Esophagus muscularis mucosa (tissue), 4 donors: ENCODE results near the gene CD300E. TPM values are rescaled to one million over a fixed set of nuclear protein-coding genes. Genes with fewer than 3 reads are reported as not detected.

Experiments
- DNase-seq: peaks from one replicate; pipeline ENCODE4 v3.0.0-alpha.2; 2017; ENCODE audit errors: extremely low spot score
- H3K27ac ChIP-seq, 4 donors: fragments of 200-600 bp; sonication (generic); replicated peaks in 1 of 4; 1 replicate in 3 of 4; 2 replicates in 1 of 4; pipeline ENCODE4 v1.5.1; 2016 to 2019; ENCODE audit warnings: mild to moderate bottlenecking in 1 of 4
- H3K27me3 ChIP-seq, 4 donors: fragments of 200-600 bp; sonication (generic); one replicate each; pipeline versions ENCODE4 v1.5.1 to v1.6.0; 2016 to 2019
- H3K36me3 ChIP-seq, 4 donors: fragments of 200-600 bp; sonication (generic); one replicate each; pipeline ENCODE4 v1.5.1; 2016 to 2019
- H3K4me1 ChIP-seq, 4 donors: fragments of 200-600 bp; sonication (generic); one replicate each; pipeline ENCODE4 v1.5.1; 2016 to 2019
- H3K4me3 ChIP-seq, 4 donors: fragments of 200-600 bp; sonication (generic); 1 replicate in 2 of 4; 2 replicates in 2 of 4; pipeline ENCODE4 v1.5.1; 2016 to 2019; ENCODE audit warnings: mild to moderate bottlenecking in 4 of 4, moderate library complexity in 1 of 4
- H3K9me3 ChIP-seq, 4 donors: fragments of 200-600 bp; sonication (generic); 1 replicate in 3 of 4; 2 replicates in 1 of 4; pipeline ENCODE4 v1.5.1; 2016 to 2019
- EP300 ChIP-seq: sonication (generic); formaldehyde crosslinking; IDR thresholded peaks from one replicate; pipeline ENCODE4 v1.6.1; 2017; ENCODE audit warnings: antibody characterized with exemption
- POLR2A ChIP-seq: fragments of 450-650 bp; IDR thresholded peaks from one replicate; pipeline ENCODE4 v1.6.1; 2017; ENCODE audit warnings: antibody characterized with exemption, moderate library complexity, mild to moderate bottlenecking, low read depth
- POLR2AphosphoS5 ChIP-seq, 2 donors: sonication (generic); formaldehyde crosslinking; IDR thresholded peaks; one replicate each; pipeline ENCODE4 v1.6.1; 2017; ENCODE audit warnings: antibody characterized with exemption in 2 of 2
- WGBS: methylation state at CpG from one replicate; pipeline ENCODE4 v1.1.5; 2018; 5-methylcytosine and 5-hydroxymethylcytosine counted together
- intact Hi-C: fragments of 100-400 bp; cut with DNase I; formaldehyde crosslinking; loops from one replicate; pipeline ENCODE4 v1.15.1; 2023
- total RNA-seq, 4 donors: library from RNA; depleted of rRNA; stranded (reverse); fragments of >200 nt; gene quantifications; one replicate each; pipeline versions ENCODE4 v1.1.0 to v1.2.1, GENCODE V29; 2016
- TF ChIP-seq, protein P1 (sequence below), 3 experiments: fragments of 200-600 bp in 2 of 3; fragments of 450-650 bp in 1 of 3; sonication (generic) in 2 of 3; IDR thresholded peaks; one replicate each; pipeline ENCODE4 v1.5.1; 2017 to 2019; ENCODE audit warnings: antibody characterized with exemption in 3 of 3, mild to moderate bottlenecking in 2 of 3, moderate library complexity in 1 of 3

The CD300E gene
- total RNA-seq, 4 donors from 2014 or later = 0.39 to 5.0 (median 0.62) TPM

DNA sequence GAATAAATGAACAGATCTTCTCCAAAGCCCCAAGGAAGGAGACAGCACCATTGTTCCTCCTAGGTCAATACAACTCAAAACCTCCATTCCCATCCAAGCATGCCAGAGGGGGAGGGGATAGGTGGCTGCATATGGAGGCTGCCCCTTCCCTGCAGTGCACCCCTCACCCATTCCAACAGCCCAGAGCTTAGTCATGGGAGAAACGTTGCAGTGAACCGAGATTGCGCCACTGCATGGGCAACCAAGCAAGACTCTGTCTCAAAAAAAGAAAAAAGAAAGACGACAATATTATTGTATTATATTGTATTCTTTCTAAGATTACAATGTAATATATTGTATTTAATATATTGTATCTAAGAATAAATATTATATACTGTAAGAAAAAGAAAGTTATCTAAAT is 36.4 kb upstream of the CD300E start:
- Histone ChIP-seq H3K9me3 (no peaks in the 10 kb centered on the region), H3K4me3 (no peak overlapping the region), H3K27me3 (peaks cover 0 to 82% (median 2%) of the 10 kb centered on the region in 4 donors), H3K36me3 (no peaks in the 10 kb centered on the region), H3K27ac (no peak overlapping the region), H3K4me1 (no peaks in the 10 kb centered on the region)
- WGBS = 70% methylated on average over 4 of the region's 4 CpGs
- TF ChIP-seq POLR2A (no peak), POLR2AphosphoS5 (IDR thresholded peaks at IDR 0.05) (no peak), EP300 (no peak)
- TF ChIP-seq, protein P1, sequence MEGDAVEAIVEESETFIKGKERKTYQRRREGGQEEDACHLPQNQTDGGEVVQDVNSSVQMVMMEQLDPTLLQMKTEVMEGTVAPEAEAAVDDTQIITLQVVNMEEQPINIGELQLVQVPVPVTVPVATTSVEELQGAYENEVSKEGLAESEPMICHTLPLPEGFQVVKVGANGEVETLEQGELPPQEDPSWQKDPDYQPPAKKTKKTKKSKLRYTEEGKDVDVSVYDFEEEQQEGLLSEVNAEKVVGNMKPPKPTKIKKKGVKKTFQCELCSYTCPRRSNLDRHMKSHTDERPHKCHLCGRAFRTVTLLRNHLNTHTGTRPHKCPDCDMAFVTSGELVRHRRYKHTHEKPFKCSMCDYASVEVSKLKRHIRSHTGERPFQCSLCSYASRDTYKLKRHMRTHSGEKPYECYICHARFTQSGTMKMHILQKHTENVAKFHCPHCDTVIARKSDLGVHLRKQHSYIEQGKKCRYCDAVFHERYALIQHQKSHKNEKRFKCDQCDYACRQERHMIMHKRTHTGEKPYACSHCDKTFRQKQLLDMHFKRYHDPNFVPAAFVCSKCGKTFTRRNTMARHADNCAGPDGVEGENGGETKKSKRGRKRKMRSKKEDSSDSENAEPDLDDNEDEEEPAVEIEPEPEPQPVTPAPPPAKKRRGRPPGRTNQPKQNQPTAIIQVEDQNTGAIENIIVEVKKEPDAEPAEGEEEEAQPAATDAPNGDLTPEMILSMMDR (IDR thresholded peaks at IDR 0.05) = no peak
- no peak for DNase-seq
- intact Hi-C loops = no loop called here

DNA sequence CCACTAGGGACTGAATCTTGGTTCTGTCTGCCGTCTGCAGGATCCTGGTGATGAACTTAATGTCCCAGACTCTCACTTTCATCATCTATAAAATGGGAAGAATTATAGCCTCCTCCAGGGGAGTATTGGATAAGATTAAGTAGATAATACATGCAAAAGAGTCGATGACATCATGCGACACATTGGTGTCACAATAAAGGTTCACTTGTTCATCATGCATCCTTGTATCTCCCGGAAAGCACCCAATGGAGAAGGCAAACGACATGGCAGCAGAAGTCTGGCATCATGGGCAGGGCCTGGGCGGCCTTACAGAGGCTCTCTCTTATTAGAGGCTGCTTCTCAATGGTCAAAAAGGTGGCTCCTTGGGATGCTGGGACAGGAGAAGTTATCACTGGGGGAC is 35.1 kb upstream of the CD300E start:
- 75% methylated on average over 6 of the region's 6 CpGs for WGBS
- no peak for DNase-seq
- Histone ChIP-seq H3K27me3 (peaks cover 0 to 82% (median 2%) of the 10 kb centered on the region in 4 donors), H3K4me1 (no peaks in the 10 kb centered on the region), H3K36me3 (no peaks in the 10 kb centered on the region), H3K27ac (no peak overlapping the region), H3K9me3 (no peaks in the 10 kb centered on the region), H3K4me3 (no peak overlapping the region)
- TF ChIP-seq POLR2A = no peak
- TF ChIP-seq EP300 = no peak
- TF ChIP-seq, protein P1 (IDR thresholded peaks at IDR 0.05) = no peak
- TF ChIP-seq POLR2AphosphoS5 (IDR thresholded peaks at IDR 0.05) = no peak
- intact Hi-C loops = no loop called here

DNA sequence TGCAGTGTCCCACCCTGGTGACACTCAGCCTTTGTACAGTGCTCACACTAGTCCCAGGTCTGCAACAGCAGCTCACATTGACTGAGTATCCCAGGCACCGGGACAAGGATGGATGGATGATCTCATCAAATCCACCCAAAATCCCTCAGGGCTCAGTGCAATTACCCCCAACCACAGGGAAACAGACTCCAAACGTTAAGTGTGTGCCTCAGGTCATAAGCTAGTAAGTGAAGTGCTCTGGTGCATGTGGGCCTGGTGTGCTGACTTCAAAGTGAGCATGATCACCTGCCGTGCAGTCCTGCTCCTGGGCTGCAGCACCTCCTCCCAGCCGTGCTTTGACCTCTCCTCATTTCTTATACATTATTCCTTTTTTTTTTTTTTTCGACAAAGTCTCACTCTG is 31.2 kb upstream of the CD300E start:
- Histone ChIP-seq H3K9me3 (no peaks in the 10 kb centered on the region), H3K4me1 (no peaks in the 10 kb centered on the region), H3K27me3 (peaks cover 0 to 79% (median 2%) of the 10 kb centered on the region in 4 donors), H3K4me3 (no peak overlapping the region), H3K36me3 (no peaks in the 10 kb centered on the region), H3K27ac (no peak overlapping the region)
- no peak for TF ChIP-seq EP300
- no peak for TF ChIP-seq POLR2AphosphoS5 (IDR thresholded peaks at IDR 0.05)
- TF ChIP-seq, protein P1 (IDR thresholded peaks at IDR 0.05) = no peak
- no peak for TF ChIP-seq POLR2A
- intact Hi-C loops = no loop called here
- WGBS = 51% methylated on average over 5 of the region's 5 CpGs
- DNase-seq = no peak

DNA sequence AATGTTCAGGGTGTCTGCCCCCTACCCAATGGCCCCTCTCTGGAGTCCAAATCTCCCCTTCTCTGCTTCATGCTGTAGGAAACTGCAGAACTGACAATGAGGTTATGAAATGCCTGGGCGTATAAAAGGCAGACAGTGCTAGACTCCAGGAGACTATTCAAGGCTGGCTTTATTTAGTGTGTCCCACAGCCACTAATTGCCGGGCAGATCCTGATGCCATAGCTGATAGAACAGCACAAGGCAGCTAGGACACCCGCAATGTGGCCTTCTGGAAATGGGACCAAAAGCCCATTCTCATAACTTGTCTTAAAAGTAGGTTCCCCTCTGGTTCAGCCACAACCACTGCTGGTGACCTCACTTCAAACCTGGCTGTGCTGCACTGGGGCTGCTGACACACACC is 28.5 kb upstream of the CD300E start:
- Histone ChIP-seq H3K36me3 (no peaks in the 10 kb centered on the region), H3K4me3 (no peak overlapping the region), H3K4me1 (no peaks in the 10 kb centered on the region), H3K27ac (no peak overlapping the region), H3K27me3 (peaks cover 0 to 64% (median 0%) of the 10 kb centered on the region in 4 donors), H3K9me3 (no peaks in the 10 kb centered on the region)
- TF ChIP-seq EP300 (no peak), POLR2AphosphoS5 (IDR thresholded peaks at IDR 0.05) (no peak), POLR2A (no peak)
- TF ChIP-seq, protein P1 (IDR thresholded peaks at IDR 0.05) = no peak
- no peak for DNase-seq
- intact Hi-C loops = no loop called here
- WGBS = 90% methylated on average over 3 of the region's 3 CpGs

DNA sequence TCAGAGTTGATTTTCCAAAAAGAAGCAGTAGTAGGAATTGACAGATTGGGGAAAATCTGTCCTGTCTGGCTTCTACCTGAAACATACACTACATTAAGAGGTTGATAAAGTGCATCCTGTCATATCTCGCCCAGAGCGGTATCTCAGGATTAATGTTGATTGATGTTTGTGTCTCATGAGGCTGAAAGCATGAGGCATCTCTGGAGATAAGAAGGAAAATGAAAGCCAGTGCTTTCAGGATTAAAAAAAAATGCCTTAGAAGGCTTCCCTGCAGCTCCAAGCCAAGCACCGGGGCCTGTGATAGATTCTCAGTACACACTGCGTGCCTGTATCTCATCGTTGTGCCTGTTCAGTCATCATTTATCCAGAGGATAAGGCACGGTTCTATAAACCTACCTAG is 26.4 kb upstream of the CD300E start:
- H3K36me3 ChIP-seq = no peaks in the 10 kb centered on the region
- H3K4me1 ChIP-seq = no peaks in the 10 kb centered on the region
- peaks cover 0 to 61% (median 0%) of the 10 kb centered on the region in 4 donors for H3K27me3 ChIP-seq
- DNase-seq = no peak
- intact Hi-C loops = no loop called here
- 52% methylated on average over 6 of the region's 6 CpGs for WGBS
- TF ChIP-seq EP300 (no peak), POLR2AphosphoS5 (IDR thresholded peaks at IDR 0.05) (no peak), POLR2A (no peak)
- TF ChIP-seq, protein P1 (IDR thresholded peaks at IDR 0.05) = no peak
- H3K27ac ChIP-seq = no peak overlapping the region
- H3K9me3 ChIP-seq = no peaks in the 10 kb centered on the region
- no peak overlapping the region for H3K4me3 ChIP-seq
